Astrocyte (in vitro differentiated cells and primary cell): ENCODE results near the gene SUSD4.

ENCODE experiments used
- CTCF ChIP-seq: IDR thresholded peaks from 2 replicates; pipeline ENCODE4 v1.5.1; 2011; ENCODE audit warnings: low read depth, mild to moderate bottlenecking, inconsistent platforms, low read length, moderate library complexity; ENCODE audit not compliant: insufficient read depth
- EZH2 ChIP-seq: IDR thresholded peaks from 2 replicates; pipeline ENCODE4 v1.6.1; 2012; ENCODE audit warnings: mild to moderate bottlenecking, low read length, inconsistent platforms; ENCODE audit not compliant: insufficient read depth

GRCh38 chr1:223204424-223204823, 159.6 kb downstream of the SUSD4 start:
- TF ChIP-seq CTCF (no peak), EZH2 (no peak)
